A549 (cell line): ENCODE data around the gene DUXB. TPM values are rescaled to one million over a fixed set of nuclear protein-coding genes. Genes with fewer than 3 reads are reported as not detected.
A peak's percentile ranks its signal among the peaks of the same experiment; 100 is the strongest.

Experiments used
- ATAC-seq, 2 experiments: fragments of 200-7000 bp in 1 of 2; fragments of >200 bp in 1 of 2; cut with Nextera tagmentation in 1 of 2; cut with Tn5 transposase in 1 of 2; 3 replicates each; pipeline versions ENCODE4 v1.8.0 to v1.9.1; 2018 to 2020; ENCODE audit warnings: mild to moderate bottlenecking in 1 of 2, moderate library complexity in 1 of 2
- CTCF ChIA-PET: fragments of 300-600 bp; sonication (Branson Sonifier 250); formaldehyde crosslinking; extraction: SDS; loops from one replicate; lab custom pipeline; 2021; ENCODE audit warnings: antibody characterized with exemption, inconsistent platforms; lab: Yijun Ruan, JAX
- POLR2A ChIA-PET: fragments of 350-600 bp; formaldehyde crosslinking; extraction: SDS; loops from one replicate; lab custom pipeline; 2021; ENCODE audit warnings: antibody characterized with exemption, inconsistent platforms; lab: Yijun Ruan, JAX
- DNase-seq, 2 experiments: peaks; one replicate each; pipeline versions ENCODE4 v3.0.0 to v3.0.0-alpha.2; 2011 to 2016; ENCODE audit warnings: low read depth in 1 of 2, low spot score in 1 of 2
- FAIRE-seq: peaks from 2 replicates; lab custom pipeline; 2011; peaks lifted over from hg19 to GRCh38; lab: Jason Lieb, UNC
- H3K27ac ChIP-seq, 2 experiments: fragments of >200 bp; sonication (Bioruptor Twin); formaldehyde crosslinking; 3 replicates each; pipeline ENCODE4 v1.5.1; 2016 to 2017
- H3K4me1 ChIP-seq: fragments of >200 bp; sonication (Bioruptor Twin); formaldehyde crosslinking; 3 replicates; pipeline ENCODE4 v1.6.1; 2016
- H3K4me2 ChIP-seq: fragments of >200 bp; sonication (Bioruptor Twin); formaldehyde crosslinking; 3 replicates; pipeline ENCODE4 v1.6.1; 2016
- H3K4me3 ChIP-seq: fragments of >200 bp; sonication (Bioruptor Twin); formaldehyde crosslinking; 3 replicates; pipeline ENCODE4 v1.5.1; 2016
- H3K9me3 ChIP-seq: fragments of >200 bp; sonication (Bioruptor Twin); formaldehyde crosslinking; 3 replicates; pipeline ENCODE4 v1.6.1; 2016
- ATOH8 ChIP-seq: fragments of 250-450 bp; sonication (Bioruptor Pico); IDR thresholded peaks from 2 replicates; pipeline ENCODE4 v1.5.0; 2020; ENCODE audit warnings: low read depth, mild to moderate bottlenecking, moderate library complexity
- BCL3 ChIP-seq: fragments of >200 bp; sonication (Bioruptor Twin); formaldehyde crosslinking; IDR thresholded peaks from 3 replicates; pipeline ENCODE4 v1.6.1; 2016
- CBX8 ChIP-seq: fragments of 200-600 bp; sonication (generic); IDR thresholded peaks from 2 replicates; pipeline ENCODE4 v1.6.1; 2016
- CEBPB ChIP-seq, 2 experiments: fragments of >200 bp in 1 of 2; sonication (Bioruptor Twin) in 1 of 2; formaldehyde crosslinking in 1 of 2; IDR thresholded peaks; 2 replicates each; pipeline ENCODE4 v1.6.1; 2012 to 2016
- ESRRA ChIP-seq: fragments of 150-350 bp; IDR thresholded peaks from 2 replicates; pipeline ENCODE4 v1.6.1; 2014; ENCODE audit warnings: mild to moderate bottlenecking, low read length, borderline replicate concordance
- FOSL2 ChIP-seq, 2 experiments: fragments of 450-650 bp in 1 of 2; fragments of >200 bp in 1 of 2; sonication (Bioruptor Twin) in 1 of 2; formaldehyde crosslinking; IDR thresholded peaks; 2 replicates each; pipeline versions ENCODE4 v1.5.0 to v1.6.1; 2016 to 2020; ENCODE audit warnings: mild to moderate bottlenecking in 1 of 2, moderate library complexity in 1 of 2
- FOXS1 ChIP-seq: fragments of 250-450 bp; sonication (Bioruptor Pico); IDR thresholded peaks from 2 replicates; pipeline ENCODE4 v1.5.0; 2020; ENCODE audit warnings: mild to moderate bottlenecking, moderate library complexity
- GATA3 ChIP-seq: IDR thresholded peaks from 2 replicates; pipeline ENCODE4 v1.6.1; 2012; ENCODE audit warnings: borderline replicate concordance
- HDAC2 ChIP-seq: fragments of 200-600 bp; sonication (generic); IDR thresholded peaks from 2 replicates; pipeline ENCODE4 v1.6.1; 2016
- HES2 ChIP-seq: fragments of >200 bp; sonication (Bioruptor Twin); formaldehyde crosslinking; IDR thresholded peaks from 2 replicates; pipeline ENCODE4 v1.6.1; 2016
- HEYL ChIP-seq: fragments of 250-450 bp; sonication (Bioruptor Pico); IDR thresholded peaks from 2 replicates; pipeline ENCODE4 v1.8.0; 2021; ENCODE audit warnings: mild to moderate bottlenecking, moderate library complexity
- HMGXB4 ChIP-seq: fragments of 250-450 bp; sonication (Bioruptor Pico); IDR thresholded peaks from 2 replicates; pipeline ENCODE4 v1.5.0; 2021; ENCODE audit warnings: mild to moderate bottlenecking, moderate library complexity, borderline replicate concordance
- HOXA7 ChIP-seq: fragments of 250-450 bp; sonication (Bioruptor Pico); IDR thresholded peaks from 2 replicates; pipeline ENCODE4 v1.5.0; 2020; ENCODE audit warnings: mild to moderate bottlenecking, moderate library complexity
- MYC ChIP-seq: IDR thresholded peaks from 2 replicates; pipeline ENCODE4 v1.6.1; 2012; ENCODE audit warnings: mild to moderate bottlenecking, inconsistent platforms, low read length, improper control_type of control experiment, borderline replicate concordance
- NFE2L2 ChIP-seq: fragments of 150-350 bp; conservative IDR thresholded peaks from 2 replicates; pipeline ENCODE4 v1.6.1; 2014; ENCODE audit warnings: low read length
- PHF8 ChIP-seq: fragments of 200-600 bp; sonication (generic); IDR thresholded peaks from 2 replicates; pipeline ENCODE4 v1.6.1; 2016; ENCODE audit warnings: low read depth, mild to moderate bottlenecking, antibody characterized with exemption, moderate library complexity, borderline replicate concordance
- POLR2A ChIP-seq: IDR thresholded peaks from 2 replicates; pipeline ENCODE4 v1.6.1; 2012; ENCODE audit warnings: mild to moderate bottlenecking, low read length
- RAD21 ChIP-seq, 2 experiments: fragments of >200 bp in 1 of 2; sonication (Bioruptor Twin) in 1 of 2; formaldehyde crosslinking in 1 of 2; IDR thresholded peaks in 1 of 2; conservative IDR thresholded peaks in 1 of 2; 2 replicates in 1 of 2; 3 replicates in 1 of 2; pipeline ENCODE4 v1.6.1; 2012 to 2018; ENCODE audit warnings: inconsistent platforms in 1 of 2
- RARB ChIP-seq: fragments of 250-450 bp; sonication (Bioruptor Pico); IDR thresholded peaks from 2 replicates; pipeline ENCODE4 v1.8.0; 2021; ENCODE audit warnings: mild to moderate bottlenecking, moderate library complexity
- REST ChIP-seq: fragments of 200-600 bp; sonication (generic); IDR thresholded peaks from 2 replicates; pipeline ENCODE4 v1.6.1; 2016; ENCODE audit warnings: antibody characterized with exemption, mild to moderate bottlenecking, moderate library complexity
- RNF2 ChIP-seq: fragments of 200-600 bp; sonication (generic); IDR thresholded peaks from 2 replicates; pipeline ENCODE4 v1.6.1; 2016; ENCODE audit warnings: low read depth, mild to moderate bottlenecking, antibody characterized with exemption, moderate library complexity, borderline replicate concordance
- SMC3 ChIP-seq: fragments of >200 bp; sonication (Bioruptor Twin); formaldehyde crosslinking; IDR thresholded peaks from 3 replicates; pipeline ENCODE4 v1.6.1; 2018; ENCODE audit warnings: inconsistent platforms
- ZNF302 ChIP-seq: fragments of 250-450 bp; sonication (Bioruptor Pico); IDR thresholded peaks from 2 replicates; pipeline ENCODE4 v1.9.0; 2021; ENCODE audit warnings: inconsistent platforms, mild to moderate bottlenecking, moderate library complexity
- ZSCAN20 ChIP-seq: fragments of 250-450 bp; sonication (Bioruptor Pico); IDR thresholded peaks from 2 replicates; pipeline ENCODE4 v1.8.0; 2022; ENCODE audit warnings: mild to moderate bottlenecking, moderate library complexity
- WGBS: methylation state at CpG from one replicate; pipeline ENCODE4 v1.1.6; 2017; ENCODE audit errors: missing lambda C conversion rate; 5-methylcytosine and 5-hydroxymethylcytosine counted together
- polyA plus RNA-seq, 4 experiments: library from polyadenylated mRNA; depleted of rRNA in 3 of 4; stranded (reverse); fragments of >200 nt; fragmentation: RNase III in 1 of 4; extraction: RNeasy Plus Mini Kit Qiagen cat#74134 plus additional on column Dnase treatment in 1 of 4; gene quantifications; 2 replicates in 3 of 4; 3 replicates in 1 of 4; pipeline ENCODE4 v1.2.3, GENCODE V29; 2011 to 2017

The DUXB gene
- polyA plus RNA-seq, 2 of the 4 experiments (the other 2 are of a cell fraction) = not detected

GRCh38 chr16:75732871-75733270, 31.6 kb upstream of the DUXB start:
- no peak; a peak in 1 of 6 replicates for ATAC-seq
- Histone ChIP-seq H3K27ac (no peak overlapping the region), H3K4me3 (no peak overlapping the region), H3K4me2 (no peak overlapping the region), H3K4me1 (no peaks in the 10 kb centered on the region), H3K9me3 (no peaks in the 10 kb centered on the region)
- CTCF ChIA-PET = interaction anchor here (0.8 kb wide), 1 partner anchor 84 kb away, joined by 3 read pairs; no protein-coding TSS in a partner anchor
- POLR2A ChIA-PET = no interaction called here
- TF ChIP-seq FOXS1 (CRISPR knock-in tag) (no peak), GATA3 (no peak), REST (no peak), HDAC2 (no peak), CEBPB (IDR thresholded peaks at IDR 0.05) (no peak), HMGXB4 (CRISPR knock-in tag) (no peak), HEYL (CRISPR knock-in tag) (no peak), RNF2 (no peak), RARB (CRISPR knock-in tag) (no peak), PHF8 (no peak)
- TF ChIP-seq, all 56 proteins: peak for 0
- 7% methylated on average over 2 of the region's 2 CpGs for WGBS
- DNase-seq (no peak), FAIRE-seq (no peak)

- TF ChIP-seq RNF2 (no peak), HES2 (no peak), SMC3 (no peak), HDAC2 (no peak), REST (no peak), POLR2A (no peak), ATOH8 (CRISPR knock-in tag) (no peak), CBX8 (no peak), BCL3 (no peak), MYC (no peak), ZNF302 (CRISPR knock-in tag) (no peak), ZSCAN20 (no peak), NFE2L2 (no peak), HOXA7 (CRISPR knock-in tag) (no peak), RAD21 (conservative IDR thresholded peaks at IDR 0.05 in 1 of 2, IDR thresholded peaks at IDR 0.05 in 1 of 2) (no peak), FOSL2 (IDR thresholded peaks at IDR 0.05) (no peak), FOSL2 (CRISPR knock-in tag; IDR thresholded peaks at IDR 0.05) (no peak), ESRRA (no peak)
- ATAC-seq = no peak
- CTCF ChIA-PET = no interaction called here
Observed at GRCh38 chr16:75727221-75727620, 26.0 kb upstream of the DUXB start.

More at GRCh38 chr16:75727221-75727620, 26.0 kb upstream of the DUXB start:
- no peaks in the 10 kb centered on the region for H3K9me3 ChIP-seq
- no peaks in the 10 kb centered on the region for H3K4me1 ChIP-seq
- H3K4me2 ChIP-seq = 0 out of 3 replicates have a peak overlapping the region, but pooled peaks have one; percentile 21
- FAIRE-seq (no peak), DNase-seq (no peak)
- POLR2A ChIA-PET = no interaction called here
- H3K4me3 ChIP-seq = no peak overlapping the region
- no peak overlapping the region for H3K27ac ChIP-seq
- 11% methylated on average over 3 of the region's 3 CpGs for WGBS
